Stimulated activated CD8-positive, alpha-beta memory T cell treated with anti-CD3 and anti-CD28 coated beads, Interleukin-4, amount 100 ng/mL, for 48 hours (primary cell): Measurements from ENCODE around the gene TUBGCP4.

ENCODE experiments used
- DNase-seq: peaks from one replicate; pipeline ENCODE4 v3.0.0-alpha.2; 2020

TUBGCP4 gene

GRCh38 chr15:43404130-43404529 is 33.2 kb downstream of the TUBGCP4 start:
- no peak for DNase-seq

- no peak for DNase-seq
Observed at GRCh38 chr15:43406189-43406588, 35.3 kb downstream of the TUBGCP4 start.

GRCh38 chr15:43406808-43407207 is 35.9 kb downstream of the TUBGCP4 start:
- no peak for DNase-seq

DNA sequence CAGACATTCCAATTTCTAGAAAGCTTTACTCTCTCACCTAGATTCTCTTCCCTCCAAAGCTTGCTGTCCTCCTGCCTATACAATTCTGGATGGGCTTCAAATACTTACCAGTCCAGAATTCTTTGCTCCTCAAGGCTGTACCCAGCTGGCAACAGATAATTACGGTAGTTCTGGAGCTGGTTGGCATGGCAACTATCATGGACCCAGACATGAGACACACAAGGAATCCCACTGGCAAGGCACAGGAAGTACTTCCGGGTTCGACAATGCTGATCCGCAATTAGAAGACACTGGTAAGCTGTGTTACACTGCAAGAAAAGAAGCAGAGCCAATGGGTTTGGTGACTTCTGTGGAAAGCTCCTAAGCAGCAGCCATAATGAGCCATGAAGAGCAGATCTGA is 37.9 kb downstream of the TUBGCP4 start:
- DNase-seq = no peak

DNA sequence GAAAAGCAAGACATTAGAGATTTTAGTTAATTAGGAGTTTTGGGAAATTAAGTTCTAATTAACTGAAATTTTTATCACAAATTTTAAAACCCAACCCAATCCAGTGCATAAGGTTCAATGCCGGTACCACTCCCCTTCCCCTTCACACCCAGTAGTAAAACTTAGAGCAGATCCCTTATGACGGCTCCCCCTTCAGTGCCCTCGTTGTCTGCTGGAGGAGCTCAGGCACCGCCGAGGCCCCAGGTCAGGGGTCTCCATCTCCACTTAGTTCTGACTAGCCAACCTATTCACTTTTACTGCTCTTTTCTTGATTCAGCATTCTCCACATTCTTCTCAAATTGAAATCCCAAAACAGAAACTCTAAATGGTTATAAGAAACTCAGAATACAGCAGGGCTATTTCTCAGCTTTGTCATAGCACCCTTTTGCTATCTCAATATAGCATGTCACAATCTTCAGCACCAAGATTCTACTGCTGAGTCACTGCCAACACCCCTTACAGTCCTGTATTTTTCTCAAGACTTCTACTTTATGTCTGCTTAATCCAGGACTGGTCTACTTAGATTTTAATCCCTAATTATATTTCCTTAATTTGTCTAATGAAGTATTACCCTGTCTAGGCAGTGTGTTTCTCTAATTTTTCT is 39.8 kb downstream of the TUBGCP4 start:
- DNase-seq = no peak

DNA sequence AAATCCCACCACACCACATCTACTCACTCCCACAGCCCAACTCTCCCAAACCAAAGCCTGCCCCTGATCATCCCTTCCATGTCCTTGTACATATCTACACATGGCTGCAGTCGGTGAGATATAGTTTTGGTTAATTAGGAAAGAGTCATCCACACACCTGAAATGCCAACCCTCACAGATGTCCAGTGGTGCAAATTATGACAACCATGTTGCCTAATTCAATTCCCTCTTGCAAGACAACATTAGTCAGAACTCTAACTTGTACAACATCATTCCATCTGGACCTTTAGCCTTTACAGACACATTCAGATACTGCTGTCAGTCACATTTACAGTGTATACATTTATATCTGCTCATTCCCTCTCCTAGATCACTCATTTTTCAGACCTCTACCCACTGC is 41.2 kb downstream of the TUBGCP4 start:
- no peak for DNase-seq

DNA sequence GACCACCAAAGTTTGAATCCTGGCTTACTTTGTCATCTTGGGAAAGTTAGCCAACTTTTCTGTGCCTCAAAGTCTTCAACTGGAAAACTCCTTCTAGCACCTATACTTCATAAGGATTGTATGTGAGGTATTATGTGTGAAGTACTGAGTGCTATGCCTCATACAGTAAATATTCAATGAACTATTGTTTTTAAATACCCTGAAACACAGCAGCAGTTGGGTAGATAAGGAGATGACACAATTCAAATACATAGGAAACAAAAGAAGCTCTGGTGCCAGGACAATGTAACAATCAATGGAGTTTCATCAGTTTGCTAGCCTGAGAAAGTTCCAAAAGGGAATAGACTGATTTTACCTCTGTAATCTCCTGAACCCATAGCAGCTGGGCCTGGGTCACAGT is 43.3 kb downstream of the TUBGCP4 start:
- DNase-seq = no peak

- no peak for DNase-seq
Observed at GRCh38 chr15:43420435-43420834, 49.5 kb downstream of the TUBGCP4 start.

DNA sequence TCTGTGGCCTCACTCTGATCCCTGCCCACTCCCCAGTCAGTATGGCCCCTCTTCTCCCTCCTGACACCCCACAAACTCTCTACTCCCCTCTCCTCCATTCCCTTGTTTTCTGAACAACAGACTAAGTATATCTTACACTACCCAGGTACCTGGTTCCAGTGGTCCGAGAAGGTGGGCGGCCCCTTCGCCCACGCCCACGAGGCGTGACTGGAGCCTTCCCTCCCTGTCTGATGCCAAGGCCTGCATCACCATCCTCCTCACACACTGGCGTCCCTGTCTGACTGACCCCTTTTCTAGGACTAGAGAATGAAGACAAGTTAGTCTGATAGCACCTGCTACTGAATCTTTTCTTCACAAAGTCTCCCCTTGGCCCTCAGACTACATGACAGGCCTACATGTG is 50.0 kb downstream of the TUBGCP4 start:
- no peak for DNase-seq

GRCh38 chr15:43423793-43424192 is 52.9 kb downstream of the TUBGCP4 start:
- DNase-seq = no peak

DNA sequence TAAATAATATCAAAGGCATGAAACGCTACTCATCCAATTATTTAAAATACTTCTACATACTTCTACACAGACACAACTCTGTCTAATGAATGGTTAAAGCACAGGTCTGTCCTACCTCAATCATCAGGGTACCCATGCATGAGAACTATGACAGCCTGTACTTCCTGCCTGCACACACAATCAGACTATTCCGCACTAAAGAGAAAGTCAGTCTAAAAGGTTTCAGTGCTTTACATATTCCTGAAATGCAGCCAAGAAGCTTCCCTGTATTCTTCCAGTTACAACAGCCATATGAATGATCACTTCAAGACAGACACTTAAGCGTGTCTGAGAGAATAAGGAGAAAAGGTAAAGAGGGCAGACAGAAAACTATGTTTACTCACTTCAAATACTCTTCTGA is 58.8 kb downstream of the TUBGCP4 start:
- no peak for DNase-seq

- DNase-seq = no peak
Observed at GRCh38 chr15:43433165-43433564, 62.3 kb downstream of the TUBGCP4 start.

DNA sequence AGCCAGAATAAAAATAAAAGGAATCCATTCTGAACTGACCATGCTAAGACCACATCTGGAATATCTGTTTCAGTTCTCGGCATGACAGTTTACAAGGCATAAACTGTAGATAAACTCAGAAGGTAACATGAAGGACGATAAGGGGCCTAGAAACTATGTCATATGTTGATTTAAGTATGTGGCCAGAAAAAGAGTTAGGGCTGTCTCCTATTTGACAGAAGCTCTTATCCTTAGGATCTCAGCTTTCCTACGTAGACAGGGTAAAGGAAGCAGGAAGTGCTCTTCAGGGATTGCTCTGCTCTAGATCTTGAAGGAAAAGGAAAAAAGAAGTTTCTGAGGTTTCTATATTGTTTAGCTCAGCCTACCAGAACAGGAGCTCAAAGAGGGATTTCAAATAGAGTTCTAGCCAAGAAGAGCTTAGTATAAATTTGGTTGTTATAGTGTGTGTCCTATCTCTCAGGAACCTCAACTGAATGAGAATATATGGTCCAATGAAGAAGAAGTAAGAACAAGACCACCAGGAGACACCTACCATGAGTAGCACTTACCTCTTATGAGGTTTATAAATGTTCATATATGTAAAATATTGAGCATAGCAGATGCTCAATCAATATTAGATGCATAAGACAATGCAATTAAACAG is 62.9 kb downstream of the TUBGCP4 start:
- DNase-seq = no peak

- DNase-seq = no peak
Observed at GRCh38 chr15:43434446-43434845, 63.5 kb downstream of the TUBGCP4 start.

GRCh38 chr15:43436395-43436794 is 65.5 kb downstream of the TUBGCP4 start:
- no peak for DNase-seq

GRCh38 chr15:43439268-43439667 is 68.4 kb downstream of the TUBGCP4 start:
- no peak for DNase-seq

DNA sequence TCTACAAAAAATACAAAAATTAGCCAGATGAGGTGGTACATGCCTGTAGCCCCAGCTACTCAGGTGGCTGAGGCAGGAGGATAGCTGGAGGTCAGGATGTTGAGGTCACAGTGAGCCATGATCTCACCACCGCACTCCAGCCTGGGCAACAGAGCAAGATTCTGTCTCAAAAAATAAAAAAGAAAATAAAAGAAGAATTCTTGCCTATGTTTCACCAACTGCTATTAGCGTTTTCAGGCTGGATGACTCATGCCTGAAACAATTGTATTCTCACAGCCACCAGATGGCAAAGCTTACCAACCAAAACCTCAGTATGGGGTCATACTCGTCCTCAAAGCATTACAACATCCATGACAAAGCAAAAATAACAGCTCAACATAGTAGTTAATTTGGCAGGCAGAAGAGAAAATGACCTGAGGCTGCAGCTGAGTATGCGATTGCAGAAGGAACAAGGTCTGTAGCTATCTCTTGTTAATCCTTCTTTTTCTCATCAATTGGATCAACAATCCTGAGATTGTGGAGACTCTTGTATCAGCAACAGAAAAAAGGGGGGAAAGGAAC is 69.9 kb downstream of the TUBGCP4 start:
- peak; percentile 30 for DNase-seq

DNA sequence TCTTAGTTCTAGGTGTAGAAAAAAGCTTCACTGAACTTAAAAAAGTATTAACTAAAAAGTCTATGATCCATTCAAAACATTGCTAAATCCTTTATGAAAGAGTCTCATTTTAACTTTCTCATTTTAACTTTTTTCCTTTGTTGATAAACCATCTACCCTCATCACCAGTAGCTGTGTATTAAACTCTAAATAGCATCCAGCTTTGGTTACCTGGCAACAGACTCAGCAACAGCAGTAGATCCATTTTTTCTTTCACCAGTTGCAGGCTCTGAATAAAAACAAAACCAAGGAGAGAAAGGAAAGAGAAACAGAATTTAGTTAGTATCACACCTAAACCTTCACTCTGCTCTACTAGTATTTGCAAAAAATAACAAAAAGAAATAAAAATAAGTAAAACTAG is 70.4 kb downstream of the TUBGCP4 start:
- DNase-seq = no peak

- DNase-seq = no peak
Observed at GRCh38 chr15:43446344-43446743, 75.4 kb downstream of the TUBGCP4 start.

- no peak for DNase-seq
Observed at GRCh38 chr15:43449981-43450380, 79.1 kb downstream of the TUBGCP4 start.
